GM23248 (cell line): Measurements from ENCODE around the gene INCENP. TPM values are rescaled to one million over a fixed set of nuclear protein-coding genes. Genes with fewer than 3 reads are reported as not detected.

Experiments used
- DNase-seq: peaks from one replicate; pipeline ENCODE4 v3.0.0-alpha.2; 2015
- H2AFZ ChIP-seq: fragments of 200-600 bp; sonication (generic); 2 replicates; pipeline ENCODE4 v1.6.1; 2016; ENCODE audit warnings: antibody characterized with exemption
- H3F3A ChIP-seq: fragments of 200-600 bp; sonication (generic); 2 replicates; pipeline ENCODE4 v1.6.1; 2016; ENCODE audit warnings: mild to moderate bottlenecking, antibody characterized with exemption, mixed run types; ENCODE audit not compliant: insufficient read depth
- H3K27ac ChIP-seq: fragments of 200-600 bp; sonication (generic); 2 replicates; pipeline ENCODE4 v1.5.1; 2016; ENCODE audit warnings: mild to moderate bottlenecking
- H3K27me3 ChIP-seq: fragments of 200-600 bp; sonication (generic); replicated peaks from 2 replicates; pipeline ENCODE4 v1.6.1; 2016; ENCODE audit warnings: mild to moderate bottlenecking; ENCODE audit not compliant: insufficient read depth
- H3K36me3 ChIP-seq: fragments of 200-600 bp; sonication (generic); 2 replicates; pipeline ENCODE4 v1.6.1; 2016; ENCODE audit warnings: low read depth, mild to moderate bottlenecking
- H3K4me1 ChIP-seq: fragments of 200-600 bp; sonication (generic); 2 replicates; pipeline ENCODE4 v1.6.1; 2016; ENCODE audit warnings: mild to moderate bottlenecking; ENCODE audit not compliant: insufficient read depth
- H3K4me2 ChIP-seq: fragments of 200-600 bp; sonication (generic); one replicate; pipeline ENCODE4 v1.6.1; 2016; ENCODE audit warnings: mild to moderate bottlenecking; ENCODE audit not compliant: unreplicated experiment
- H3K4me3 ChIP-seq: fragments of 200-600 bp; sonication (generic); 2 replicates; pipeline ENCODE4 v1.5.1; 2016; ENCODE audit warnings: mild to moderate bottlenecking
- H3K79me2 ChIP-seq: fragments of 200-600 bp; sonication (generic); 2 replicates; pipeline ENCODE4 v1.6.1; 2016; ENCODE audit warnings: mild to moderate bottlenecking; ENCODE audit not compliant: insufficient read depth
- H3K9ac ChIP-seq: fragments of 200-600 bp; sonication (generic); 2 replicates; pipeline ENCODE4 v1.6.1; 2016; ENCODE audit warnings: mild to moderate bottlenecking
- H3K9me2 ChIP-seq: fragments of 200-600 bp; sonication (generic); 2 replicates; pipeline ENCODE4 v1.6.1; 2016; ENCODE audit warnings: mixed run types, mild to moderate bottlenecking, moderate library complexity; ENCODE audit not compliant: insufficient read depth
- H3K9me3 ChIP-seq: fragments of 200-600 bp; sonication (generic); one replicate; pipeline ENCODE4 v1.6.1; 2017; ENCODE audit warnings: low read depth
- H4K20me1 ChIP-seq: fragments of 200-600 bp; sonication (generic); 2 replicates; pipeline ENCODE4 v1.6.0; 2016; ENCODE audit not compliant: insufficient read depth
- EZH2 ChIP-seq: fragments of 200-600 bp; sonication (generic); IDR thresholded peaks from 2 replicates; pipeline ENCODE4 v1.6.1; 2018; ENCODE audit warnings: antibody characterized with exemption, mild to moderate bottlenecking; ENCODE audit not compliant: insufficient read depth, poor library complexity, severe bottlenecking
- EZH2phosphoT487 ChIP-seq: fragments of 200-600 bp; sonication (generic); IDR thresholded peaks from 2 replicates; pipeline ENCODE4 v1.6.1; 2018; ENCODE audit warnings: antibody characterized with exemption, moderate library complexity, mild to moderate bottlenecking, low read depth; ENCODE audit not compliant: insufficient read depth
- WGBS, 2 experiments: methylation state at CpG; one replicate each; pipeline ENCODE4 v1.1.6; 2015 to 2017; ENCODE audit warnings: low lambda C conversion rate in 2 of 2, low coverage in 1 of 2; ENCODE audit errors: missing lambda C conversion rate in 2 of 2; 5-methylcytosine and 5-hydroxymethylcytosine counted together
- in situ Hi-C: fragments of 300-500 bp; cut with MboI; formaldehyde crosslinking; loops from 2 replicates; pipeline ENCODE4 v1.15.0; 2020
- polyA plus RNA-seq: library from polyadenylated mRNA; unstranded; fragments of >200 nt; fragmentation: Nextera tagmentation; extraction: Ambion mirVana; gene quantifications from 2 replicates; pipeline ENCODE4 v1.2.1, GENCODE V29; 2016
- total RNA-seq: library from RNA; depleted of rRNA; stranded (reverse); fragments of >200 nt; shearing (Covaris generic); gene quantifications from 2 replicates; pipeline ENCODE4 v1.2.3, GENCODE V29; 2014

The INCENP gene
- total and polyA plus RNA-seq, 2 experiments from 2014 or later, result 5.1 to 16.0 TPM

- Histone ChIP-seq H3K27ac (no peak overlapping the region), H3K36me3 (no peaks in the 10 kb centered on the region), H3K4me1 (no peaks in the 10 kb centered on the region), H3K27me3 (peaks cover 36% of the 10 kb centered on the region), H3K9ac (no peak overlapping the region), H4K20me1 (no peaks in the 10 kb centered on the region), H3F3A (no peaks in the 10 kb centered on the region), H3K9me2 (no peaks in the 10 kb centered on the region), H3K4me2 (no peak overlapping the region), H2AFZ (no peak overlapping the region), H3K79me2 (no peaks in the 10 kb centered on the region), H3K4me3 (no peak overlapping the region), H3K9me3 (no peaks in the 10 kb centered on the region)
- no peak for DNase-seq
- TF ChIP-seq EZH2phosphoT487, result no peak
- TF ChIP-seq EZH2, result no peak
- WGBS, 2 experiments, result 10 to 27% methylated on average over 3 of the region's 3 CpGs
- in situ Hi-C loops, result no loop called here
Measured at GRCh38 chr11:62176766-62177165, 53.0 kb downstream of the INCENP start.

- TF ChIP-seq EZH2 (no peak), EZH2phosphoT487 (no peak)
- no peak overlapping the region for H3K27ac ChIP-seq
- H3K9me2 ChIP-seq, result no peaks in the 10 kb centered on the region
- no peaks in the 10 kb centered on the region for H3K79me2 ChIP-seq
- no peak overlapping the region for H3K9ac ChIP-seq
- H3K4me1 ChIP-seq, result no peaks in the 10 kb centered on the region
- no peak overlapping the region for H2AFZ ChIP-seq
- no peaks in the 10 kb centered on the region for H4K20me1 ChIP-seq
- H3K4me3 ChIP-seq, result no peak overlapping the region
- H3K9me3 ChIP-seq, result no peaks in the 10 kb centered on the region
- WGBS, 2 experiments, result 64 to 71% methylated on average over 5 of the region's 5 CpGs
- DNase-seq, result no peak
- H3K27me3 ChIP-seq, result peaks cover 24% of the 10 kb centered on the region
- H3K36me3 ChIP-seq, result no peaks in the 10 kb centered on the region
- no peaks in the 10 kb centered on the region for H3F3A ChIP-seq
- in situ Hi-C loops, result no loop called here
- no peak overlapping the region for H3K4me2 ChIP-seq
Measured at GRCh38 chr11:62179995-62180394, 56.2 kb downstream of the INCENP start.

GRCh38 chr11:62181097-62181496 is 57.3 kb downstream of the INCENP start:
- Histone ChIP-seq H2AFZ (no peak overlapping the region), H3K79me2 (no peaks in the 10 kb centered on the region), H3K4me2 (no peak overlapping the region), H3K4me3 (no peak overlapping the region), H3K9me2 (no peaks in the 10 kb centered on the region), H3K9me3 (no peaks in the 10 kb centered on the region), H3F3A (no peaks in the 10 kb centered on the region), H3K36me3 (no peaks in the 10 kb centered on the region), H3K27me3 (peaks cover 24% of the 10 kb centered on the region), H3K4me1 (no peaks in the 10 kb centered on the region), H4K20me1 (no peaks in the 10 kb centered on the region), H3K9ac (no peak overlapping the region), H3K27ac (no peak overlapping the region)
- TF ChIP-seq EZH2phosphoT487 (no peak), EZH2 (no peak)
- no peak for DNase-seq
- WGBS, 2 experiments, result 65% methylated on average over 2 of the region's 2 CpGs
- in situ Hi-C loops, result no loop called here

GRCh38 chr11:62182147-62182891 is 58.5 kb downstream of the INCENP start:
- Histone ChIP-seq H3K9me3 (no peaks in the 10 kb centered on the region), H3K36me3 (no peaks in the 10 kb centered on the region), H3K9me2 (no peaks in the 10 kb centered on the region), H2AFZ (no peak overlapping the region), H4K20me1 (no peaks in the 10 kb centered on the region), H3F3A (no peaks in the 10 kb centered on the region), H3K27ac (no peak overlapping the region), H3K4me1 (no peaks in the 10 kb centered on the region), H3K79me2 (no peaks in the 10 kb centered on the region), H3K27me3 (peaks cover 27% of the 10 kb centered on the region; the same call in 1 of the 2 replicates), H3K9ac (no peak overlapping the region), H3K4me2 (no peak overlapping the region), H3K4me3 (no peak overlapping the region)
- WGBS, 2 experiments, result 22 to 26% methylated on average over 8 of the region's 8 CpGs
- in situ Hi-C loops, result no loop called here
- TF ChIP-seq EZH2 (no peak), EZH2phosphoT487 (no peak)
- DNase-seq, result no peak
